K562 (cell line): ENCODE measurements around the gene TEX35. TPM values are rescaled to one million over a fixed set of nuclear protein-coding genes. Genes with fewer than 3 reads are reported as not detected.

Source experiments
- BCOR ChIP-seq: fragments of 450-650 bp; IDR thresholded peaks from 2 replicates; pipeline ENCODE4 v1.6.1; 2016
- BRD4 ChIP-seq: fragments of 200-600 bp; sonication (generic); IDR thresholded peaks from 2 replicates; pipeline ENCODE4 v1.6.1; 2017; ENCODE audit warnings: inconsistent platforms
- CEBPG ChIP-seq, 3 experiments: fragments of 200-800 bp in 1 of 3; sonication (Bioruptor generic) in 1 of 3; sonication (generic) in 1 of 3; formaldehyde crosslinking in 1 of 3; IDR thresholded peaks in 2 of 3; conservative IDR thresholded peaks in 1 of 3; 2 replicates each; pipeline versions ENCODE4 v1.6.1 to v1.8.0; 2016 to 2022; ENCODE audit warnings: missing compliant biosample characterization in 2 of 3, missing genetic modification characterization in 2 of 3, mild to moderate bottlenecking in 1 of 3, missing genetic modification reagents in 1 of 3
- FOXP4 ChIP-seq: sonication (generic); formaldehyde crosslinking; IDR thresholded peaks from 2 replicates; pipeline ENCODE4 v1.8.0; 2022; ENCODE audit warnings: mild to moderate bottlenecking, missing genetic modification reagents, borderline replicate concordance
- HNRNPL ChIP-seq: fragments of 200-400 bp; formaldehyde crosslinking; IDR thresholded peaks from 2 replicates; pipeline ENCODE4 v1.6.1; 2017; ENCODE audit warnings: low read depth, mild to moderate bottlenecking, low read length
- L3MBTL2 ChIP-seq: fragments of 450-650 bp; IDR thresholded peaks from 2 replicates; pipeline ENCODE4 v1.6.1; 2016; ENCODE audit warnings: mild to moderate bottlenecking, moderate library complexity
- NR2C1 ChIP-seq, 2 experiments: fragments of 450-650 bp; IDR thresholded peaks; 2 replicates each; pipeline ENCODE4 v1.6.1; 2017; ENCODE audit warnings: mild to moderate bottlenecking in 2 of 2, antibody characterized with exemption in 1 of 2, inconsistent platforms in 1 of 2, missing compliant biosample characterization in 1 of 2, missing genetic modification characterization in 1 of 2
- PURB ChIP-seq: sonication (generic); formaldehyde crosslinking; IDR thresholded peaks from 2 replicates; pipeline ENCODE4 v1.9.0; 2021; ENCODE audit warnings: low read depth, mild to moderate bottlenecking, missing genetic modification reagents
- SIN3B ChIP-seq: fragments of 450-650 bp; IDR thresholded peaks from 2 replicates; pipeline ENCODE4 v1.6.1; 2017; ENCODE audit warnings: low read depth, mild to moderate bottlenecking, moderate library complexity
- polyA plus RNA-seq, 8 experiments: library from polyadenylated mRNA; depleted of rRNA in 4 of 8; stranded (reverse) in 5 of 8; unstranded in 3 of 8; fragments of >200 nt; fragmentation: Nextera tagmentation in 2 of 8; fragmentation: Illumina TruSeq in 1 of 8; extraction: Ambion mirVana in 2 of 8; extraction: Trizol in 1 of 8; gene quantifications; 2 replicates each; pipeline versions ENCODE4 v1.2.1 to v1.2.3, GENCODE V29; 2011 to 2014; ENCODE audit warnings: inconsistent platforms in 1 of 8, missing spikeins in 1 of 8
- total RNA-seq, 7 experiments: library from RNA; depleted of rRNA in 6 of 7; stranded (reverse); fragments of >200 nt in 6 of 7; fragmentation: Illumina TruSeq in 2 of 7; extraction: Trizol in 2 of 7; gene quantifications; 2 replicates each; pipeline versions ENCODE4 v1.2.1 to v1.2.3, GENCODE V29; 2011 to 2021; ENCODE audit warnings: low replicate concordance in 1 of 7
- TF ChIP-seq, protein P1 (sequence below): fragments of 250-450 bp; sonication (Bioruptor Pico); IDR thresholded peaks from 2 replicates; pipeline ENCODE4 v1.5.0; 2021
- TF ChIP-seq, protein P2 (sequence below): fragments of 250-450 bp; sonication (Bioruptor Pico); IDR thresholded peaks from 2 replicates; pipeline ENCODE4 v1.9.0; 2021; ENCODE audit warnings: mild to moderate bottlenecking
- TF ChIP-seq, protein P3 (sequence below), 2 experiments: fragments of 200-800 bp in 1 of 2; sonication (Bioruptor generic) in 1 of 2; sonication (generic) in 1 of 2; formaldehyde crosslinking in 1 of 2; IDR thresholded peaks in 1 of 2; conservative IDR thresholded peaks in 1 of 2; 2 replicates each; pipeline versions ENCODE4 v1.5.0 to v1.6.1; 2016 to 2020; ENCODE audit warnings: missing compliant biosample characterization in 1 of 2, missing genetic modification characterization in 1 of 2, missing genetic modification reagents in 1 of 2

Gene TEX35
- total and polyA plus RNA-seq, 9 of the 15 experiments (the other 6 are each of a cell fraction or from before 2014, with no cell fraction given): not detected

DNA sequence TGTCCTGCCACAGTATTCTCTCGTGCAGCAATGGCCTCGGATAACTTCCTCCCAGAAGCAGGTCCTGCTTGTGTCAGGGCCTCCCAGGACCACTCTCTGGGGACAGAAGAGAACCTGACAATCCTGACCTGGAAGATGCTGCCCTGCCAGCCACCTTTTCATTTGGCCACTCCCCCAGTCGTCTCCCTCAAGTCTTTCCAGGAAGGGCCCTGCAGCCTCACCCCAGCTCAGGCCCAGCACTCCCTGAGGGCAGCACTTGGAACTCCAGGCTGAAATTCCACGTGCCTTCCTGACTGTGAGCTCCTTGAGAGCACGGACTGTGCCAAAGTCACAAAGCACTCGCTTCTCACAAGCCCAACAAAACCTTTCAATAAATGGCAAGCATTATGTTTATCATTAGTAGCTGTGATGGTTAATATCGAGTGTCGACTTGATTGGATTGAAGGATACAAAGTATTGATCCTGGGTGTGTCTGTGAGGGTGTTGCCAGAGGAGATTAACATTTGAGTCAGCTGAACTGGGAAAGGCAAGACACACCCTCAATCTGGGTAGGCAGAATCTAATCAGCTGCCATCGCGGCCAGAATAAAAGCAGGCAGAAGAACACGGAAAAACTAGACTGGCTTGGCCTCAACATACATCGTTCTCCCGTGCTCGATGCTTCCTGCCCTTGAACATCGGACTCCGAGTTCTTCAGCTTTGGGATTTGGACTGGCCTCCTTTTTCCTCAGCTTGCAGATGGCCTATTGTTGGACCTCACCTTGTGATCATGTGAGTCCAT lies 13.8 kb upstream of the TEX35 start (continued):
- TF ChIP-seq, protein P1, sequence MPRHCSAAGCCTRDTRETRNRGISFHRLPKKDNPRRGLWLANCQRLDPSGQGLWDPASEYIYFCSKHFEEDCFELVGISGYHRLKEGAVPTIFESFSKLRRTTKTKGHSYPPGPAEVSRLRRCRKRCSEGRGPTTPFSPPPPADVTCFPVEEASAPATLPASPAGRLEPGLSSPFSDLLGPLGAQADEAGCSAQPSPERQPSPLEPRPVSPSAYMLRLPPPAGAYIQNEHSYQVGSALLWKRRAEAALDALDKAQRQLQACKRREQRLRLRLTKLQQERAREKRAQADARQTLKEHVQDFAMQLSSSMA (CRISPR knock-in tag): no peak
- no peak for TF ChIP-seq BCOR
- TF ChIP-seq PURB (CRISPR knock-in tag): no peak
- no peak for TF ChIP-seq BRD4
- no peak for TF ChIP-seq NR2C1 (IDR thresholded peaks at IDR 0.05)
- TF ChIP-seq NR2C1 (tag; IDR thresholded peaks at IDR 0.05): no peak
- no peak for TF ChIP-seq FOXP4 (CRISPR knock-in tag)
- no peak for TF ChIP-seq CEBPG (CRISPR knock-in tag; IDR thresholded peaks at IDR 0.05)
- TF ChIP-seq CEBPG (tag; conservative IDR thresholded peaks at IDR 0.05 in 1 of 2, IDR thresholded peaks at IDR 0.05 in 1 of 2): no peak
- TF ChIP-seq, protein P2, sequence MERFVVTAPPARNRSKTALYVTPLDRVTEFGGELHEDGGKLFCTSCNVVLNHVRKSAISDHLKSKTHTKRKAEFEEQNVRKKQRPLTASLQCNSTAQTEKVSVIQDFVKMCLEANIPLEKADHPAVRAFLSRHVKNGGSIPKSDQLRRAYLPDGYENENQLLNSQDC: no peak
- TF ChIP-seq HNRNPL: no peak
- no peak for TF ChIP-seq SIN3B
- TF ChIP-seq L3MBTL2: no peak
- TF ChIP-seq, protein P3, sequence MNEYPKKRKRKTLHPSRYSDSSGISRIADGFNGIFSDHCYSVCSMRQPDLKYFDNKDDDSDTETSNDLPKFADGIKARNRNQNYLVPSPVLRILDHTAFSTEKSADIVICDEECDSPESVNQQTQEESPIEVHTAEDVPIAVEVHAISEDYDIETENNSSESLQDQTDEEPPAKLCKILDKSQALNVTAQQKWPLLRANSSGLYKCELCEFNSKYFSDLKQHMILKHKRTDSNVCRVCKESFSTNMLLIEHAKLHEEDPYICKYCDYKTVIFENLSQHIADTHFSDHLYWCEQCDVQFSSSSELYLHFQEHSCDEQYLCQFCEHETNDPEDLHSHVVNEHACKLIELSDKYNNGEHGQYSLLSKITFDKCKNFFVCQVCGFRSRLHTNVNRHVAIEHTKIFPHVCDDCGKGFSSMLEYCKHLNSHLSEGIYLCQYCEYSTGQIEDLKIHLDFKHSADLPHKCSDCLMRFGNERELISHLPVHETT (CRISPR knock-in tag; conservative IDR thresholded peaks at IDR 0.05 in 1 of 2, IDR thresholded peaks at IDR 0.05 in 1 of 2): no peak
